HCT116 (cell line): ENCODE data around the gene TSC22D3.

Experiments used
- EZH2 ChIP-seq: fragments of 200-600 bp; sonication (generic); IDR thresholded peaks from 2 replicates; pipeline ENCODE4 v1.6.1; 2017; ENCODE audit warnings: antibody characterized with exemption, mixed run types
- JUND ChIP-seq: IDR thresholded peaks from 2 replicates; pipeline ENCODE4 v1.6.1; 2012
- POLR2A ChIP-seq: IDR thresholded peaks from 2 replicates; pipeline ENCODE4 v1.7.0; 2011; ENCODE audit warnings: borderline replicate concordance; ENCODE audit not compliant: insufficient read depth, insufficient read length; ENCODE audit errors: extremely low read depth
- POLR2AphosphoS5 ChIP-seq: IDR thresholded peaks from 2 replicates; pipeline ENCODE4 v1.6.1; 2011; ENCODE audit warnings: mild to moderate bottlenecking, low read depth, low read length, moderate library complexity
- RAD21 ChIP-seq: IDR thresholded peaks from 2 replicates; pipeline ENCODE4 v1.6.1; 2012; ENCODE audit warnings: low read depth, mild to moderate bottlenecking
- SP1 ChIP-seq: IDR thresholded peaks from 2 replicates; pipeline ENCODE4 v1.6.1; 2012; ENCODE audit warnings: low read depth
- SRF ChIP-seq: IDR thresholded peaks from 2 replicates; pipeline ENCODE4 v1.6.1; 2012; ENCODE audit warnings: low read depth
- ZNF274 ChIP-seq: fragments of 200-500 bp; sonication (Bioruptor generic); IDR thresholded peaks from 2 replicates; pipeline ENCODE4 v1.6.1; 2014; ENCODE audit warnings: mild to moderate bottlenecking, low read depth, low read length, inconsistent platforms
- TF ChIP-seq, protein P1 (sequence below), 3 experiments: fragments of 200-600 bp in 1 of 3; sonication (generic) in 1 of 3; IDR thresholded peaks in 2 of 3; conservative IDR thresholded peaks in 1 of 3; 2 replicates each; pipeline ENCODE4 v1.5.1; 2012 to 2017; ENCODE audit warnings: low read depth in 2 of 3, low read length in 2 of 3, antibody characterized with exemption in 1 of 3, borderline replicate concordance in 1 of 3, control low read depth in 1 of 3, mild to moderate bottlenecking in 1 of 3, mixed read lengths in 1 of 3, mixed run types in 1 of 3, moderate library complexity in 1 of 3; ENCODE audit not compliant: insufficient read depth in 1 of 3
- TF ChIP-seq, protein P2 (sequence below): IDR thresholded peaks from 2 replicates; pipeline ENCODE4 v1.6.1; 2012

DNA sequence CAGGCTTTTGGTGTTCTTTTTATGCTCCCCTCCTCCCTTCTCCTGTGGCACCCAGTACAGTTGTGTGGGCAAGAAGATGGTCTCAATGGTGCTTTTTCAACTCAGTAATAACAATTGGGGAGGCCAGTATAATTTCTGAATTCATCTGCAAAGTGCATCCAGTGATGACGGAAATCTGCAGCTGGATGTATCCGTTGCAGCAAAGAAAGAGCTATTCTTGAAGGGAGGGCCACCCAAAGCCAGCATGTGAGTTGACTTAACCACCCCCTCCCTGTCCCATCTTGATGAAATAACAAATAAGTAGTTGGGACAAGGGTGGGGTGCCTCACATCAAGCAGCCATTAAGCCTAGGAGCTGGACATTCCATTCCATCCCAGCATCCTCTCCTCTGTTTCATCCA, 30.7 kb downstream of the TSC22D3 start:
- TF ChIP-seq, protein P1, sequence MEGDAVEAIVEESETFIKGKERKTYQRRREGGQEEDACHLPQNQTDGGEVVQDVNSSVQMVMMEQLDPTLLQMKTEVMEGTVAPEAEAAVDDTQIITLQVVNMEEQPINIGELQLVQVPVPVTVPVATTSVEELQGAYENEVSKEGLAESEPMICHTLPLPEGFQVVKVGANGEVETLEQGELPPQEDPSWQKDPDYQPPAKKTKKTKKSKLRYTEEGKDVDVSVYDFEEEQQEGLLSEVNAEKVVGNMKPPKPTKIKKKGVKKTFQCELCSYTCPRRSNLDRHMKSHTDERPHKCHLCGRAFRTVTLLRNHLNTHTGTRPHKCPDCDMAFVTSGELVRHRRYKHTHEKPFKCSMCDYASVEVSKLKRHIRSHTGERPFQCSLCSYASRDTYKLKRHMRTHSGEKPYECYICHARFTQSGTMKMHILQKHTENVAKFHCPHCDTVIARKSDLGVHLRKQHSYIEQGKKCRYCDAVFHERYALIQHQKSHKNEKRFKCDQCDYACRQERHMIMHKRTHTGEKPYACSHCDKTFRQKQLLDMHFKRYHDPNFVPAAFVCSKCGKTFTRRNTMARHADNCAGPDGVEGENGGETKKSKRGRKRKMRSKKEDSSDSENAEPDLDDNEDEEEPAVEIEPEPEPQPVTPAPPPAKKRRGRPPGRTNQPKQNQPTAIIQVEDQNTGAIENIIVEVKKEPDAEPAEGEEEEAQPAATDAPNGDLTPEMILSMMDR (IDR thresholded peaks at IDR 0.05 in 2 of 3, conservative IDR thresholded peaks at IDR 0.05 in 1 of 3; ENCODE audit: borderline replicate concordance in 1 of 3, insufficient read depth in 1 of 3, low read depth in 2 of 3, low read length in 2 of 3): no peak
- TF ChIP-seq SRF (no peak), JUND (no peak), SP1 (no peak), ZNF274 (no peak), EZH2 (no peak), POLR2A (no peak), POLR2AphosphoS5 (no peak), RAD21 (no peak)
- TF ChIP-seq, protein P2, sequence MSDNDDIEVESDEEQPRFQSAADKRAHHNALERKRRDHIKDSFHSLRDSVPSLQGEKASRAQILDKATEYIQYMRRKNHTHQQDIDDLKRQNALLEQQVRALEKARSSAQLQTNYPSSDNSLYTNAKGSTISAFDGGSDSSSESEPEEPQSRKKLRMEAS: no peak
